ENCODE data around the gene CDCA4. TPM values are rescaled to one million over a fixed set of nuclear protein-coding genes. Genes with fewer than 3 reads are reported as not detected.
"Not testable (repeated sequence)": the region's sequence is repeated elsewhere in the genome, so short reads cannot be mapped to it uniquely, and the experiment has no call there.

The CDCA4 gene
- polyA plus RNA-seq, 1 of the 3 experiments (the other 2 are of a cell fraction), result 26.8 TPM

GRCh38 chr14:105039458-105040205 lies 18.7 kb upstream of the CDCA4 start:
- H2AFZ ChIP-seq (ENCODE audit: low read depth), result peak overlapping the region; percentile 49; the same call in 1 of the 2 replicates
- no peaks in the 10 kb centered on the region for H3K27me3 ChIP-seq (ENCODE audit: insufficient read depth)
- POLR2A ChIA-PET, result no interaction called here
- no peak for TF ChIP-seq RAD21 (IDR thresholded peaks at IDR 0.05; ENCODE audit: low read length)
- 0 out of 2 replicates have a peak, but pooled peaks have one; percentile 17 for TF ChIP-seq GATA2 (CRISPR knock-in tag; IDR thresholded peaks at IDR 0.05)
- TF ChIP-seq SMC3 (IDR thresholded peaks at IDR 0.05; ENCODE audit: low read depth, low read length), result no peak
- no peak for TF ChIP-seq USF1 (IDR thresholded peaks at IDR 0.05; ENCODE audit: borderline replicate concordance, low read depth)
- TF ChIP-seq TAF1 (IDR thresholded peaks at IDR 0.05; ENCODE audit: borderline replicate concordance, low read depth, low read length), result no peak
- TF ChIP-seq CHD2 (IDR thresholded peaks at IDR 0.05; ENCODE audit: low read length, partially characterized antibody), result no peak
- TF ChIP-seq FOSL2 (IDR thresholded peaks at IDR 0.05; ENCODE audit: borderline replicate concordance, low read depth), result no peak
- TF ChIP-seq, protein P1, sequence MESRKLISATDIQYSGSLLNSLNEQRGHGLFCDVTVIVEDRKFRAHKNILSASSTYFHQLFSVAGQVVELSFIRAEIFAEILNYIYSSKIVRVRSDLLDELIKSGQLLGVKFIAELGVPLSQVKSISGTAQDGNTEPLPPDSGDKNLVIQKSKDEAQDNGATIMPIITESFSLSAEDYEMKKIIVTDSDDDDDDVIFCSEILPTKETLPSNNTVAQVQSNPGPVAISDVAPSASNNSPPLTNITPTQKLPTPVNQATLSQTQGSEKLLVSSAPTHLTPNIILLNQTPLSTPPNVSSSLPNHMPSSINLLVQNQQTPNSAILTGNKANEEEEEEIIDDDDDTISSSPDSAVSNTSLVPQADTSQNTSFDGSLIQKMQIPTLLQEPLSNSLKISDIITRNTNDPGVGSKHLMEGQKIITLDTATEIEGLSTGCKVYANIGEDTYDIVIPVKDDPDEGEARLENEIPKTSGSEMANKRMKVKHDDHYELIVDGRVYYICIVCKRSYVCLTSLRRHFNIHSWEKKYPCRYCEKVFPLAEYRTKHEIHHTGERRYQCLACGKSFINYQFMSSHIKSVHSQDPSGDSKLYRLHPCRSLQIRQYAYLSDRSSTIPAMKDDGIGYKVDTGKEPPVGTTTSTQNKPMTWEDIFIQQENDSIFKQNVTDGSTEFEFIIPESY (IDR thresholded peaks at IDR 0.05; ENCODE audit: borderline replicate concordance, low read depth), result no peak
- no peak overlapping the region for H3K4me3 ChIP-seq (ENCODE audit: low read depth in 2 of 2, low read length in 1 of 2)
- 71% methylated on average over 11 of the region's 14 CpGs for WGBS (ENCODE audit: low lambda C conversion rate)
- H3K79me2 ChIP-seq (ENCODE audit: insufficient read depth), result no peaks in the 10 kb centered on the region
- no peaks in the 10 kb centered on the region for H3K9me3 ChIP-seq
- H3K36me3 ChIP-seq (replicated peaks in 1 of 2; ENCODE audit: control insufficient read depth in 1 of 2, insufficient read depth in 2 of 2, low read length in 1 of 2), result no peaks in the 10 kb centered on the region
- H3K27ac ChIP-seq (ENCODE audit: low read depth in 2 of 2, low read length in 1 of 2), result no peak overlapping the region
- H3K4me1 ChIP-seq (ENCODE audit: control insufficient read depth in 1 of 2, insufficient read depth in 2 of 2, low read depth in 1 of 2, low read length in 1 of 2), result no peaks in the 10 kb centered on the region
- H3F3A ChIP-seq (replicated peaks; ENCODE audit: insufficient read depth), result peaks cover 12% of the 10 kb centered on the region
- H3K9ac ChIP-seq, result no peak overlapping the region
- no peaks in the 10 kb centered on the region for H3K9me2 ChIP-seq
- no peaks in the 10 kb centered on the region for H4K20me1 ChIP-seq (ENCODE audit: insufficient read depth)
- CTCF ChIA-PET, result interaction anchor here (4.7 kb wide), 1 partner anchor 64 kb away, joined by 18 read pairs; no protein-coding TSS in a partner anchor
- DNase-seq, result peak; percentile 48
- no peak overlapping the region for H3K4me2 ChIP-seq

DNA sequence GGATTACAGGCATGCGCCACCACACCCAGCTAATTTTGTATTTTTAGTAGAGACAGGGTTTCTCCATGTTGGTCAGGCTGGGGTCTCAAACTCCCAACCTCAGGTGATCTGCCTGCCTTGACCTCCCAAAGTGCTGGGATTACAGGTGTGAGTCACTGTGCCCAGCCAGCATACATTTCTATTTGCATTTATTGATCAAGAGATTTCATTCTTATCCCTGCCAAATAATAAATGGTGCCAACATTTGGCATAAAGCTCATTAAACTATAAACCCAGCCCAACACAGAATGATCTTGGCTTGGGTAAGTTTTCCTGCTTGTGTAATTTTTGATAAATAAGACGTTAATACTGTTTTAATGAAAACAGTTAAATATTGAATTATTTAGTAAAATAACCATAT lies 14.7 kb upstream of the CDCA4 start:
- H3K4me2 ChIP-seq; H3K9me3 ChIP-seq; POLR2A ChIA-PET; H3K4me3 ChIP-seq (ENCODE audit: low read depth in 2 of 2, low read length in 1 of 2); H3F3A ChIP-seq (replicated peaks; ENCODE audit: insufficient read depth); H3K4me1 ChIP-seq (ENCODE audit: control insufficient read depth in 1 of 2, insufficient read depth in 2 of 2, low read depth in 1 of 2, low read length in 1 of 2); H3K9me2 ChIP-seq; H3K27me3 ChIP-seq (ENCODE audit: insufficient read depth); H4K20me1 ChIP-seq (ENCODE audit: insufficient read depth); H3K79me2 ChIP-seq (ENCODE audit: insufficient read depth); H3K27ac ChIP-seq (ENCODE audit: low read depth in 2 of 2, low read length in 1 of 2); H2AFZ ChIP-seq (ENCODE audit: low read depth); H3K9ac ChIP-seq; DNase-seq; H3K36me3 ChIP-seq (replicated peaks in 1 of 2; ENCODE audit: control insufficient read depth in 1 of 2, insufficient read depth in 2 of 2, low read length in 1 of 2): not testable (repeated sequence)
- CTCF ChIA-PET, result interaction anchor here (1.4 to 5.3 kb wide), 4 partner anchors 9 to 60 kb away, joined by 3 to 55 read pairs (median 10); no protein-coding TSS in a partner anchor
- 89% methylated on average over 2 of the region's 2 CpGs for WGBS (ENCODE audit: low lambda C conversion rate)
